Osteocyte (in vitro differentiated cells): ENCODE results near the gene CHRM2. TPM values are rescaled to one million over a fixed set of nuclear protein-coding genes. Genes with fewer than 3 reads are reported as not detected.

ENCODE experiments used
- DNase-seq: peaks from one replicate; pipeline ENCODE4 v3.0.0; 2021; ENCODE audit warnings: mixed read lengths; ENCODE audit not compliant: unreplicated experiment; ENCODE audit errors: extremely low spot score
- H3K27ac Mint-ChIP-seq: one replicate; pipeline ENCODE4 v1.8.0; 2021; ENCODE audit warnings: mild to moderate bottlenecking, mixed read lengths; ENCODE audit not compliant: unreplicated experiment
- H3K27me3 Mint-ChIP-seq: one replicate; pipeline ENCODE4 v1.8.0; 2021; ENCODE audit warnings: mixed read lengths; ENCODE audit not compliant: unreplicated experiment
- H3K36me3 Mint-ChIP-seq: one replicate; pipeline ENCODE4 v1.8.0; 2021; ENCODE audit warnings: mixed read lengths; ENCODE audit not compliant: unreplicated experiment
- H3K4me1 Mint-ChIP-seq: one replicate; pipeline ENCODE4 v1.8.0; 2021; ENCODE audit warnings: mixed read lengths; ENCODE audit not compliant: unreplicated experiment
- H3K4me3 Mint-ChIP-seq: one replicate; pipeline ENCODE4 v1.8.0; 2021; ENCODE audit warnings: mild to moderate bottlenecking, moderate library complexity, mixed read lengths; ENCODE audit not compliant: unreplicated experiment
- H3K9me3 Mint-ChIP-seq: one replicate; pipeline ENCODE4 v1.8.0; 2021; ENCODE audit warnings: mixed read lengths; ENCODE audit not compliant: unreplicated experiment
- total RNA-seq: library from RNA; stranded (reverse); gene quantifications from 2 replicates; pipeline ENCODE4 v1.2.1, GENCODE V29; 2021
- TF ChIP-seq, protein P1 (sequence below): fragments of 200-600 bp; sonication (generic); IDR thresholded peaks from 2 replicates; pipeline ENCODE4 v1.5.0; 2021; ENCODE audit warnings: antibody characterized with exemption, mild to moderate bottlenecking, moderate library complexity

Gene CHRM2
- total RNA-seq, 1 donor from 2014 or later, result 30.0 TPM

DNA sequence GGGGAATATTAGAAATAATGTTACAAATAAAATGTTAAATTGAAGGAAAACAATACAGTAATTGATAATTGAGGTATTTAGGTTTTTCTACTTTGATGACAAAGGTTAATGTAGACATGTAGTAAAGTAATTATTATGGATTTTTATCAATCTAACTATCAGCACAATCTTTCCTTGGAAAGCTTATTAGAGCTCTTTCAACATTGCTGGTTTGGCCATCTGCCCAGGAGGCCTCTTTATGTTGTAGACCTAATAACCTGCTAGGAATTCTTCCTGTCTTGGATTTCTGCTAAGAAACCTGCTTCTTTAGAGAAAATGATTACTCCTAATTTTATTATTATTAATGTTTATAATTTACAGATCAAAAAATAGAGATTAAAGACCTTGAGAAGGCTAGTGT, 78.9 kb downstream of the CHRM2 start:
- no peak for DNase-seq
- Mint-ChIP-seq H3K27me3 (no peaks in the 10 kb centered on the region), H3K4me3 (no peak overlapping the region), H3K4me1 (peaks cover 43% of the 10 kb centered on the region), H3K27ac (no peak overlapping the region), H3K9me3 (peaks cover 15% of the 10 kb centered on the region), H3K36me3 (peaks cover 15% of the 10 kb centered on the region)
- TF ChIP-seq, protein P1, sequence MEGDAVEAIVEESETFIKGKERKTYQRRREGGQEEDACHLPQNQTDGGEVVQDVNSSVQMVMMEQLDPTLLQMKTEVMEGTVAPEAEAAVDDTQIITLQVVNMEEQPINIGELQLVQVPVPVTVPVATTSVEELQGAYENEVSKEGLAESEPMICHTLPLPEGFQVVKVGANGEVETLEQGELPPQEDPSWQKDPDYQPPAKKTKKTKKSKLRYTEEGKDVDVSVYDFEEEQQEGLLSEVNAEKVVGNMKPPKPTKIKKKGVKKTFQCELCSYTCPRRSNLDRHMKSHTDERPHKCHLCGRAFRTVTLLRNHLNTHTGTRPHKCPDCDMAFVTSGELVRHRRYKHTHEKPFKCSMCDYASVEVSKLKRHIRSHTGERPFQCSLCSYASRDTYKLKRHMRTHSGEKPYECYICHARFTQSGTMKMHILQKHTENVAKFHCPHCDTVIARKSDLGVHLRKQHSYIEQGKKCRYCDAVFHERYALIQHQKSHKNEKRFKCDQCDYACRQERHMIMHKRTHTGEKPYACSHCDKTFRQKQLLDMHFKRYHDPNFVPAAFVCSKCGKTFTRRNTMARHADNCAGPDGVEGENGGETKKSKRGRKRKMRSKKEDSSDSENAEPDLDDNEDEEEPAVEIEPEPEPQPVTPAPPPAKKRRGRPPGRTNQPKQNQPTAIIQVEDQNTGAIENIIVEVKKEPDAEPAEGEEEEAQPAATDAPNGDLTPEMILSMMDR, result no peak

DNA sequence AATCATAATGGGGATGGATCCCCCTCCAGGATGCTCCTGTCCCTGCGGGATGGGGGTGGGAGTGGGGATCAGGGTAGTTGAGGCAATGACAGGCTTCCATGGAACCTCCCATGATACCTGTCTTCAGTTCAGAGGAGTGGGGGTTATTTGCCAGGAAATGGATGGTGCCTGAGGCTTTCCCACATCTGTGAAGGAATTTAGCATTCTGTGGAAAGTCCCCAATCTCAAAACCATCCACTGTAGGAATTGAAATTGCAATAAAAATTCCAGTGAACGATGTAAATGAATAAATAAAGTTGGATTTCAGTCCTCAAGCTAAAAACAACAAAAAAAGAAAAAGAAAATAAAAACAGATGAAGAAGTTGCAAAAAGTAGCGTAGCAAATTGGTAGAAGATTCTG, 81.9 kb downstream of the CHRM2 start:
- TF ChIP-seq, protein P1, result no peak
- H3K4me3 Mint-ChIP-seq, result no peak overlapping the region
- peaks cover 58% of the 10 kb centered on the region for H3K4me1 Mint-ChIP-seq
- DNase-seq, result no peak
- peak overlapping the region; percentile 25 for H3K27ac Mint-ChIP-seq
- peaks cover 10% of the 10 kb centered on the region for H3K9me3 Mint-ChIP-seq
- H3K27me3 Mint-ChIP-seq, result no peaks in the 10 kb centered on the region
- H3K36me3 Mint-ChIP-seq, result peaks cover 23% of the 10 kb centered on the region

DNA sequence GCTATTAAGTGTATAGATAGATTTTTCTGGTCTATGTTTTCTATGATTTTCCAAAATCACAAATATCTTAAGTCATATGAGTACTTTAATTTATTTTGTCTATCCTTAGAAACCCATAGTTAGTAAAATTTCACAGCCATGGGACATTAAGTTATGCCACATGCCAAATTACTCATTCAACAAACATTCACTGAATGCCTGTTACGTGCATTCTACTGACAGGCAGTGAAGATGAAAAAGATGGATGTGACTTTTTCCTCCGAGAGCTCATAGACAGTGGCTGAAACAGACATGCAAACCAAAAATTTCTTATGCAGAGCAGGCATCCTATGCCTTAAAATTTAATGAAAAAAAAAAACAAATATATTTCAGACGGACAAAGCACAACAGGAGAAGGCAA, 84.9 kb downstream of the CHRM2 start:
- no peak for DNase-seq
- TF ChIP-seq, protein P1, result no peak
- H3K4me1 Mint-ChIP-seq, result peaks cover 73% of the 10 kb centered on the region
- no peak overlapping the region for H3K4me3 Mint-ChIP-seq
- H3K9me3 Mint-ChIP-seq, result no peaks in the 10 kb centered on the region
- H3K27ac Mint-ChIP-seq, result peak overlapping the region; percentile 80
- H3K36me3 Mint-ChIP-seq, result peaks cover 16% of the 10 kb centered on the region
- no peaks in the 10 kb centered on the region for H3K27me3 Mint-ChIP-seq

DNA sequence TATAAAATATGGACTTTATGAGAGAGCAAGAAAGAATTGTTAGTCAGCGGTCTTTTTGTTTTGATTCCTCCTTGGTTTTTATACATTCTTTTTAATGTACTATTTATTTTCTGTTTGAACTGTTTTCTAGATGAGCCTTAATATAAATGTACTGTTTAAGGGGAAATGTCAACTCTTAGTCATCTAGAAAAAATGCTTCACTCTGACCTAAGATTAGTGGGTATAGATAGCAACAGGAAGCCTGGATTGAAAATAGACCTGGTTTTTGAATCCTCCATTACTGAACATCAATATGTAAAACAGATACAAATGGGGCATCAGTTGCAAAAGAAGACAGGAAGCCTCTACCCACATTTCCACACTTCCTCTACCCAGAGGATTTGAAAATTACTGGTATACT, 87.8 kb downstream of the CHRM2 start:
- TF ChIP-seq, protein P1, result no peak
- H3K4me3 Mint-ChIP-seq, result peak overlapping the region; percentile 12
- no peak for DNase-seq
- peaks cover 15% of the 10 kb centered on the region for H3K36me3 Mint-ChIP-seq
- peak overlapping the region; percentile 94 for H3K27ac Mint-ChIP-seq
- H3K27me3 Mint-ChIP-seq, result no peaks in the 10 kb centered on the region
- H3K4me1 Mint-ChIP-seq, result peaks cover 54% of the 10 kb centered on the region
- H3K9me3 Mint-ChIP-seq, result no peaks in the 10 kb centered on the region

DNA sequence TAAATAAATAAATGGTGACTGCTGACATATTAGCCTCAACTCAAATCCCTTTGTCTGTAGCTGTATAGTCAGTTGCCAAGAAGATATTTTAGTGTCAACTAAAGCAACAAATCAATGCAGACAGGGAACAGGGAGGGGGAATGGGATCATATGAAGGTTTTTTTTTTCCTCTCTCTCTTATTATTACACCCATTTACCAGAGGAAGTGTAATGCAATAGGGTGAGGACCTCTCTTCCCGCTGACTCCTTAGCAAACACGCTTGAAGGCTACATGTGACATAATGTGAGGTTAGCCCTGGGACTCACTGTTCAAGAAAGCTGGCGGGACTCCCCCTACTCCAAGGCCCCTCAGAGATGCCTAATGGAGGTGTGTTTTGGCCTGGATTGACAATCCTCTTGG, 88.2 kb downstream of the CHRM2 start:
- Mint-ChIP-seq H3K9me3 (no peaks in the 10 kb centered on the region), H3K4me3 (no peak overlapping the region), H3K36me3 (peaks cover 15% of the 10 kb centered on the region), H3K27me3 (no peaks in the 10 kb centered on the region), H3K4me1 (peaks cover 54% of the 10 kb centered on the region), H3K27ac (peak overlapping the region; percentile 94)
- TF ChIP-seq, protein P1, result no peak
- DNase-seq, result no peak
